LNCaP clone FGC (cell line): ENCODE data around the gene RIOX2.

Experiments used
- DNase-seq: peaks from one replicate; pipeline ENCODE4 v3.0.0-alpha.2; 2011; ENCODE audit warnings: low read depth
- H3K4me3 ChIP-seq: 2 replicates; pipeline ENCODE4 v1.5.1; 2011; ENCODE audit warnings: mild to moderate bottlenecking, low read depth, low read length, control low read depth
- CTCF ChIP-seq: IDR thresholded peaks from 2 replicates; pipeline ENCODE4 v1.5.1; 2012; ENCODE audit warnings: mild to moderate bottlenecking; ENCODE audit not compliant: control insufficient read depth, insufficient read depth; ENCODE audit errors: extremely low read depth

The RIOX2 gene

GRCh38 chr3:97972976-97973375, 745 bp upstream of the RIOX2 start:
- no peak for TF ChIP-seq CTCF
- H3K4me3 ChIP-seq: peak overlapping the region; percentile 53
- DNase-seq: no peak

GRCh38 chr3:97970956-97971620, 1.1 kb downstream of the RIOX2 start:
- TF ChIP-seq CTCF: no peak
- peak overlapping the region; percentile 53 for H3K4me3 ChIP-seq
- no peak for DNase-seq

GRCh38 chr3:97970156-97970555, 2.1 kb downstream of the RIOX2 start:
- no peak overlapping the region for H3K4me3 ChIP-seq
- TF ChIP-seq CTCF: no peak
- DNase-seq: no peak

GRCh38 chr3:97969541-97969940, 2.7 kb downstream of the RIOX2 start:
- DNase-seq: no peak
- no peak overlapping the region for H3K4me3 ChIP-seq
- no peak for TF ChIP-seq CTCF

GRCh38 chr3:97968376-97968775, 3.9 kb downstream of the RIOX2 start:
- H3K4me3 ChIP-seq: no peak overlapping the region
- TF ChIP-seq CTCF: no peak
- DNase-seq: no peak

- no peak for TF ChIP-seq CTCF
- no peak for DNase-seq
- H3K4me3 ChIP-seq: no peak overlapping the region
These were observed 4.3 kb downstream of the RIOX2 start for GRCh38 chr3:97967966-97968365.

GRCh38 chr3:97960993-97961766, 11.1 kb downstream of the RIOX2 start:
- H3K4me3 ChIP-seq: no peak overlapping the region
- DNase-seq: no peak
- no peak for TF ChIP-seq CTCF
